Epidermal melanocyte (primary cell): ENCODE results near the gene IGSF5.
"Not testable (repeated sequence)": the region's sequence is repeated elsewhere in the genome, so short reads cannot be mapped to it uniquely, and the experiment has no call there.

Experiments used
- DNase-seq: peaks from one replicate; pipeline ENCODE4 v3.0.0; 2011; ENCODE audit warnings: low spot score; ENCODE audit not compliant: insufficient read length

Gene IGSF5

GRCh38 chr21:39738566-39738965 lies 6.4 kb upstream of the IGSF5 start:
- no peak for DNase-seq

- not testable (repeated sequence) for DNase-seq
Measured at GRCh38 chr21:39739531-39739930, 5.5 kb upstream of the IGSF5 start.

- not testable (repeated sequence) for DNase-seq
Measured at GRCh38 chr21:39742561-39742960, 2.4 kb upstream of the IGSF5 start.

- not testable (repeated sequence) for DNase-seq
Measured at GRCh38 chr21:39745332-39745731, 349 bp downstream of the IGSF5 start.

- no peak for DNase-seq
Measured at GRCh38 chr21:39750670-39751069, 5.7 kb downstream of the IGSF5 start.

- DNase-seq: no peak
Measured at GRCh38 chr21:39754811-39755210, 9.8 kb downstream of the IGSF5 start.

GRCh38 chr21:39756285-39756684 lies 11.3 kb downstream of the IGSF5 start:
- no peak for DNase-seq

GRCh38 chr21:39763272-39763970 lies 18.4 kb downstream of the IGSF5 start:
- DNase-seq: no peak

GRCh38 chr21:39774227-39774626 lies 29.2 kb downstream of the IGSF5 start:
- DNase-seq: no peak

GRCh38 chr21:39775816-39776215 lies 30.8 kb downstream of the IGSF5 start:
- DNase-seq: no peak

- no peak for DNase-seq
Measured at GRCh38 chr21:39776589-39776988, 31.6 kb downstream of the IGSF5 start.

GRCh38 chr21:39781331-39781730 lies 36.3 kb downstream of the IGSF5 start:
- DNase-seq: no peak

- peak; percentile 60 for DNase-seq
Measured at GRCh38 chr21:39788383-39788782, 43.4 kb downstream of the IGSF5 start.

GRCh38 chr21:39796466-39796865 lies 51.5 kb downstream of the IGSF5 start:
- no peak for DNase-seq

GRCh38 chr21:39799178-39799577 lies 54.2 kb downstream of the IGSF5 start:
- no peak for DNase-seq

GRCh38 chr21:39800311-39800710 lies 55.3 kb downstream of the IGSF5 start:
- DNase-seq: no peak

GRCh38 chr21:39802217-39802616 lies 57.2 kb downstream of the IGSF5 start:
- DNase-seq: no peak

- DNase-seq: no peak
Measured at GRCh38 chr21:39803393-39803792, 58.4 kb downstream of the IGSF5 start.

- DNase-seq: no peak
Measured at GRCh38 chr21:39804240-39804639, 59.3 kb downstream of the IGSF5 start.

GRCh38 chr21:39805983-39806382 lies 61.0 kb downstream of the IGSF5 start:
- no peak for DNase-seq

GRCh38 chr21:39807738-39808137 lies 62.8 kb downstream of the IGSF5 start:
- no peak for DNase-seq

GRCh38 chr21:39809936-39810335 lies 65.0 kb downstream of the IGSF5 start:
- no peak for DNase-seq

- no peak for DNase-seq
Measured at GRCh38 chr21:39812983-39813382, 68.0 kb downstream of the IGSF5 start.

- DNase-seq: no peak
Measured at GRCh38 chr21:39818557-39818956, 73.6 kb downstream of the IGSF5 start.
